Amniotic epithelial cell (primary cell): ENCODE measurements around the gene RFX6.

ENCODE experiments used
- DNase-seq: peaks from one replicate; pipeline ENCODE4 v3.0.0-alpha.2; 2010; ENCODE audit warnings: low read depth

Gene RFX6

DNA sequence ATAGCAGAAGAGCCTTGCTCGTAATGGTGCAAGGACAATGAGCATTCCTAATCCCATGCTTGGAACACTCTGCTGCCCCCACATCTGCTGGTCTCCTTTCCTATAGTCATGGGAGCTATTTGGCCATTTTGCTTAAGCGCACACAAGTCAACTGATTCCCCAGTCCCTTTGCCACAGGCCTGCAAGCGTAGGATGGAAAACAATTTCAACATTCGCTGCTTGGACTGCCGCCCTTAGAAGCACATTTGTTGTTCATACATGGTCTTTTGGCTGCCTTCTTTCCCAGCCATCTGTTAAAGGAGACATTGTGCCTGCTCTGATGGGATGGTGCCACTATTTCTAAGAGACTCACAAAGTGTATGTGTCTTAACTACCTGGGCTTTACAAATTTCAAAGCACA, 96.9 kb downstream of the RFX6 start:
- no peak for DNase-seq

DNA sequence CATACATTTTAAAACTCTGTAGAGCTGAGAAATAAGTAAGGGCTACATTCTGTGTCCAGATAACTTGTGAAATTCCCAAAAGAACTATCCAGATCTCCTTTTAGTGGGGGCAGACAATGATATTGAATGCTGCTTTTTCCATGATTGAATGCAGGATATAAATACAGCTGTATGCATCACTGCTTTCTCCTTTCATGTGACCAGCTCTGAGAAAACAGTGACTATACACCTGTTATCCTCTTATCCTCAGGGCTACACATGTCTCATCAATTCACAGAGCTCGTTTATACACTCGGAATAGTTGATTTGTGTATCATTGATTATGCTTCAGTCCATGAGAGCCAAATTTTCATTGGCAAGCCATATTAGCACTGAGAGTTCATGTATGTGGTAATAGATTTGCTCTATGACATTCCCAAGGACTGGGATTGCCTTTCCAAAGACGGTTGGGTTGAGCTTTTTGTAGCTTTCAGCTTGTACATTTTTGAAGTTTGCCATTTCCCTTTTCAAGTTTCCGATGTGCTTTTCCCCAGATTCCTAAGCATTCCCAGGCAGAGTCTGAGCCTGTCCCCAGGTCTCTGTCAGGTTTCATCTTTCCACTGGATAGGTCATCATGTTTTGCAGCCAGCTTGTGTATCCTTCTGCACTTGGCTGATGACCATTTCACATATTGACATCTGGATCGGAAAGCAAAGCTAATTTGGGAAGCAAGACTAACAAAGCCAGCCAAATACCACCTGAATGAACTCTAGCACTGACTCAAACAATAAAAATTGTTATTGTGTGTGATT, 97.7 kb downstream of the RFX6 start:
- DNase-seq: no peak

DNA sequence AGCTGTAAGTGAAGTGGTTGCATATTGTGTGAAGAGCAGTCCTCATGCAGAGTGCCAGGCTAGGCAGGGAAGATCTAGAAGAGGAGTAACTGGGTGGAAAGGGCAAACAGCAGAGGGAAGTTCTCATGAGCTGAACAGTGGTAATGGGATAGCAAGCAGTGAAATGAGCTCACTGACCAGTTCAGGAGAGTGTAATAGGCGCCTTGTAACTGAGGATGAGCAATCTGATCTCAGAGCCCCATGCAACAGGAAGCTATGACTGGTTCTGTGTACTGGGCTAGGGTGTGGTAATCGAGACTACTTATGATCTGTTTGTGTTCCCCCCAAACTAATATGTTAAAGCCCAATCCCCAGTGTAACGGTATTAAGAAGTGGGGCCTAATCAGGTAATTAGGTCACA, 98.6 kb downstream of the RFX6 start:
- DNase-seq: peak; percentile 7

DNA sequence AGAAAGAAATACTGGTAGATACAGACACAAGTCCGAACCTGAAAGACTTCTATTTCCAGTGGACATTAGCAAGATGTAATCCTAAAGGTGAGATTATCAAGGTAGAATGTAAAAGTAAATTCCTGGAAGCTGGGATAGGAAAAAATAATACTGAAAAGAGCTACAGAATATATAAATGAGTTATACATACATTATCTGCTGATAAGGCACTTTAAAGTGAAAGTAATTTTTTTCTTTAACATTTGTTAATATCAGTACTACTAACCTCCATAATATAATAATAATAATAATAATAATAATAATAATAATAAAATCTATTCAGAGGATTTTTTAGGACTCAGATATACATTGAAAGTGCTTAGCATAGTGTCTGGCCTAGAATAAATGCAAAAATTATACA, 102.5 kb downstream of the RFX6 start:
- no peak for DNase-seq
